Measurements from ENCODE around the gene SAMD5.

SAMD5 gene

DNA sequence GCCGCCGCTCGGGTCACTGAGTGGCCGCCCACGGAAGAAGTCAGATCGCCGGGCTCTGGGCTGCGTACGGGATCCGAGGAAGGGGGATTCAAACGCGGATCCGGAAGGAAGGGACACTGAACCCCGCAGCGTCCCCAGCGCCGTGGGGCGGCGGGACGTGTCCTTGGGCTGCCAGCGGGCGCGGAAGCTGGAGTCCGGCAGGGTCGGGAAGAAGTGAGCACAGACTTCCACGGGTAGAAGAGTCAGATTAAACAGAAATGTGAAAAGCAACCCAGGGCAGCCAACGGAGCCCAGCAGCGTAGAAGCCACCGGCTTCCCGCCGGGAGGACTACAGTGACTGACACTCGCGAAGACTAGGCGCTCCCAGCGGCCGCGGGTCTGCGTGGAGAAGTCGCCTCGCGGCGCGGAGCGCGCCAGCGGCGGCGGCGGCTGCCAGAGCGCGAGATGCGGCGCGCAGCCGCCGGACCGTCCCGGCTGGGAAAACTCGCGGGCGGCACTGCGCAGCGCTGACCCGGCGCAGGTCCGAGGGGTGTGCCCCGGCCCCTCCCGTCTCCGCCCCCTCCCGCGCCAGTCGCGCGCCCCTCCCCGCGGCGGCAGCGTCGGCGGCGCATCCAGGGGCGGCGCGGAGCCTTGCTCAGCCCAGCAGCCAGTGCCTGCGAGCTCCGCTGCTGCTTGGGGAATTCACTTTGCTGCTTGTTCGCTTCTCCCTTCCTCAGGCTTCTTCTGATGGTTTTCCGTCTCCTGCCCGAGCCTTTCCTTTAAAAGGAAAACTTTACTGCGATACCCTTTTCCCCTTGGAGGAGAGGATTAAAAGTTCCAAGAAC is at the start of gene SAMD5:
SAMD5 (plus strand) TSS at position 649 of the 824 bp plus-strand sequence. CDS start 239 bp downstream, outside the sequence.
- DNase-seq (ENCODE audit: insufficient read length, low spot score) (peak; percentile 55), FAIRE-seq (peak; percentile 68)

GRCh38 chr6:147459780-147460179 is 48.7 kb upstream of the SAMD5 start:
- DNase-seq (ENCODE audit: insufficient read length, low spot score) (no peak), FAIRE-seq (no peak)

- FAIRE-seq (no peak), DNase-seq (ENCODE audit: insufficient read length, low spot score) (no peak)
Observed at GRCh38 chr6:147463651-147464050, 44.8 kb upstream of the SAMD5 start.

- FAIRE-seq (no peak), DNase-seq (ENCODE audit: insufficient read length, low spot score) (no peak)
Observed at GRCh38 chr6:147467428-147467827, 41.1 kb upstream of the SAMD5 start.

- no peak for DNase-seq (ENCODE audit: insufficient read length, low spot score)
Observed at GRCh38 chr6:147467886-147468285, 40.6 kb upstream of the SAMD5 start.

DNA sequence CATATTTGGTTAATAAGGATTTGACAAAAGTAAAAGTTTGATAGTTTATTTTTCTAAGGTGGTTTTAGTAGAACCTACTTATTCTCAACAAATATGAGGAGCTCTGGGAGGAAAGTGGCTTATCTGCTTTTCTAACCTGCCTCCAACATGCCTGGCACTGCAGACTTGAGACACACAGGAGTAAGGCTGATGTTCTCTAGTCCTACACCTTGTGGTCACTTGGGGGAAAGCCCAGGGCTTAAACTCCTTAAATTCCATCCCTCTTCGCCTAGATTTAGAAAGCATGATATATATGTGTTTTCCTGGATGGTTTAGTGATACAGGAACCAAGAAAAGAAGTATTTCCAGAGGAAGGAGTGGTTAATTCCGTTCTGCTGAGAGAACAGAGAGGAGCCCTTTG is 39.9 kb upstream of the SAMD5 start:
- FAIRE-seq (no peak), DNase-seq (ENCODE audit: insufficient read length, low spot score) (no peak)

More at GRCh38 chr6:147467886-147468285, 40.6 kb upstream of the SAMD5 start:
- FAIRE-seq, result no peak

DNA sequence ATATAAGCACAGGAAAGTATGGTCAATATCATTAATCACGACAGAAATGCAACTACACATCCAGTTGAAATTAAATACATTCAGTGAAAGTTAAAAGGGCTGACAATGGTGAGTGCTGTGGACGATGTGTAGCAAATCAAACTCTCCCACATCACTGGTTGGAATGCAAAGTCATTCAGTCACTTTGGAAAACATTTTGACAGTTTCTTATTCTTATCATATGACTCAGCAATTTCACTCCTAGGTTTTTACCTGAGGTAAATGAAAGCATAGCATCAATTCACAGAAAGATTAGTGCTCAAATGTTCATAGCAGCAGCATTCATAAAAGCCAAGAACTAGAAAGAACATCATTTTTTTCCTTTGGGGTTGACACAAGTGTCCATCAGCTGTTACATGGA is 28.6 kb upstream of the SAMD5 start:
- DNase-seq (ENCODE audit: insufficient read length, low spot score) (no peak), FAIRE-seq (no peak)

DNA sequence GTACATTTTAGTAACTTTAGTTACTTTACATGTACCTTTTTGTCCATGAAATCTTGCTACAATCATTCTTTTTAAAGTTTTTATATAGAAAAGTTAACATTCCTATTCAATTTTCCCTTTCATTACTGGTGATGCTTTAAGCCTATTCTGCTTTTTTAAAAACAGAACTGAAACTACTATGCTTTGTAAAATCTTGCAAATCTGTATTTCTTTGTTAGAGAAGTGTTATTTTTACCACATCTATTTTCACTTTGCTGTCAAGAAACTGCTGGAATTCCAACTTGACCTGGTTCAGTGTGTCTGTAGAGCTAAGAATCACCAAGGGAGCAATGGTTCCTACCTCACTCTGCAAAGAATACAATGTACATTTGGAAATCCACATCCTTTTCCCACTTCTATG is 21.8 kb upstream of the SAMD5 start:
- DNase-seq (ENCODE audit: insufficient read length, low spot score), result no peak
- no peak for FAIRE-seq

DNA sequence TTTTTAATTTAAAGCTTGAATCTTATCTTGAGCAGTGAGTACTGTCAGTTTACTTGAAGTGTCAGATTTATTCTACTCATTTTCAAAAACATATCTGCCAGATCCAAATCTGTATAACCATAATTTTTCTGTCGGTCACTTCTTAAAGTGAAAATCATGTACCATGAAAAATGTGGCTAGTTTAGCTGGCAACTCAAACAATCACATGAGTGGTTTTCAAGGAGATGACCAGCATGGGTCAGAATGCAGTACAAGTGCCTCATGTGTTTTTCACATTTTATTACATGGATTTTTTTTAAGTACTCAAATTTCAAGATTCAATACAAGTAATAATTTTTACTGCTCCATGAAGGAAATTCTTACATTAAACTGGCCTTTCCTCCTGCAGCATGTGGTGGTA is 11.0 kb upstream of the SAMD5 start:
- FAIRE-seq (no peak), DNase-seq (ENCODE audit: insufficient read length, low spot score) (no peak)

DNA sequence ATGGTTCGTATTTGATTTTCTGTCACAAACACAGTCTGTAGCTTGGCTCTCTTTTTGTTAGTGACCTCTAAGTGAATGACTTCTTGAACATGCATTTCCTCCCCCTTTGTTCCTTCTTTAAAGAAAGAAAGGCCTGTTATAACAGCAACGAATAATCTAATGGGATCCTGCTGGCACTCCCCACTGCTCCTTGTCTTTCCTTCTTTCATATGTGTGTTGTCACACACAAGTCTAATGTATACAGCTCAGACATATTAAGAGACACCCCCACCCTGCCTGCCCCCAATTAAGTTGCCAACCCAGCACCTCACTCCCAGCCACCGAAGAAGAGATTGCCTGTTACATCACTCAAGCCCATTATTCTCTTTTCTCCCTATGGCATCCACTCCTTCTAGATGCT is 4.9 kb upstream of the SAMD5 start:
- no peak for DNase-seq (ENCODE audit: insufficient read length, low spot score)
- FAIRE-seq, result no peak

GRCh38 chr6:147504848-147505247 is 3.6 kb upstream of the SAMD5 start:
- no peak for DNase-seq (ENCODE audit: insufficient read length, low spot score)
- no peak for FAIRE-seq

DNA sequence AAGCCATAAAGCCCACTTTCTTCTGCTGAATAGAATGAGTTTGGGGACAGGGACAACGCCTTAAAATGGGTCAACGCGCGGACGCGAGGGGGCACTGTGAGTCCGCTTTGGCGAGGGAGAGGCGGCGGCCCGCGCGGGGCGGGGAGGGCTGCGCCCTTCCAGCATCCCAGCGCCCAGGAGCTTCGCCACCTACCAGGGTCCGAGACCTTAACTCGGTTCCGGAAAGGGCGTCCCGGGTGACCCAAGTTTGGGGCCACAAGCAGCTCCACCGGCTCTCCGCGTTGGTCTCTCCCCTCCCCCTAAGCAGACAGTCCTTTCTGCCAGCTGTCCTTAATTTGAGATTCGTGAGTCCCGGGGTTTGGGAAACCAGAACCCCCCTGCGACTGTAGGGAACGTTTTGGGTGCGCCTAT is 1.8 kb upstream of the SAMD5 start:
- DNase-seq (ENCODE audit: insufficient read length, low spot score) (peak; percentile 58), FAIRE-seq (peak; percentile 65)

- DNase-seq (ENCODE audit: insufficient read length, low spot score) (no peak), FAIRE-seq (no peak)
Observed at GRCh38 chr6:147507162-147508041, 1.1 kb upstream of the SAMD5 start.

DNA sequence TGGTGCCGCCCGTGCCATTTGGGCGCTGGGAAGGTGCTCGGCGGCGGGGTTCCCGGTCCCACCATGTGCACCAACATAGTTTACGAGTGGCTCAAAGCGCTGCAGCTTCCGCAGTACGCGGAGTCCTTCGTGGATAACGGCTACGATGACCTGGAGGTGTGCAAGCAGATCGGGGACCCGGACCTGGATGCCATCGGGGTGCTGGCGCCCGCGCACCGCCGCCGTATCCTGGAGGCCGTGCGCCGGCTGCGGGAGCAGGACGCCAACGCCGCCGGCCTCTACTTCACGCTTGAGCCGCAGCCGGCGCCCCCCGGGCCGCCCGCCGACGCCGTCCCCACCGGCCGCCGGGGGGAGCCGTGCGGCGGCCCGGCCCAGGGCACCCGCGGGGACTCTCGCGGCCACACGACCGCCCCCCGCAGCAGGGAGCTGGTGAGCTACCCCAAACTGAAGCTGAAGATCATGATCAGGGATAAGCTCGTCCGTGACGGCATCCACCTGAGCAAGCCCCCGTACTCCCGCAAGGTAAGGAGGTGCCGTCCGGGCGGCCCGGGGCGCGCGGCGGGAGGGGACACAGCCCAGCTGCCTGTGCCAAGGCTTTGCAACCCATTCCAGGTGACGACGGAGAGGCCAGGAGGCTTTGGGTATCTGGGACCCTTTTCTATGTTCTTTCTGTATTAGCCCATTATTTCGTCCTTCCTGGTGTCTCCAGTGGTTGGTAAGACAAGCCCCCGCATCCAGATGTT is 547 bp downstream of the SAMD5 start:
- DNase-seq (ENCODE audit: insufficient read length, low spot score) (no peak), FAIRE-seq (peak; percentile 68)

GRCh38 chr6:147509891-147510290 is 1.4 kb downstream of the SAMD5 start:
- FAIRE-seq, result peak; percentile 94
- DNase-seq (ENCODE audit: insufficient read length, low spot score), result no peak

GRCh38 chr6:147510929-147511590 is 2.6 kb downstream of the SAMD5 start:
- FAIRE-seq, result peak; percentile 45
- DNase-seq (ENCODE audit: insufficient read length, low spot score), result no peak

DNA sequence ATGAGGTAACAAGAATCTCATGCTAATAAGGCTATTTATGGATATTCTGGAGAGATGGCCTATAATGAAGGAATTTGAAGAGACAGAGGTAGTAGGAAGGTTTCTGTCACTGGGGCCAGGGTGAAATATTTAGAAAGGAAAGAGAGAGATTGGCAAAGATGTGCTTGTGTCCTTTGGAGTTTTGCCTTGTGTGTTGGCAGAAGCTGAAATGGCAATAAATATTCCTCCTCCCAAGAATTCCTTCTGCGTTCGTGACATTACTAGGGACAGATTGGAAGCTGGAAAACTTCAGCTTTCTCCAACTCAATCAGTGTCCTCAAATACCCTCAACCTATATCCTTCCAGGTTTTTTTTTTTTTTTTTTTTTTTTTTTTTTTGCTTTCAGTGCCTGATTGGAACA is 6.3 kb downstream of the SAMD5 start:
- DNase-seq (ENCODE audit: insufficient read length, low spot score) (no peak), FAIRE-seq (no peak)

DNA sequence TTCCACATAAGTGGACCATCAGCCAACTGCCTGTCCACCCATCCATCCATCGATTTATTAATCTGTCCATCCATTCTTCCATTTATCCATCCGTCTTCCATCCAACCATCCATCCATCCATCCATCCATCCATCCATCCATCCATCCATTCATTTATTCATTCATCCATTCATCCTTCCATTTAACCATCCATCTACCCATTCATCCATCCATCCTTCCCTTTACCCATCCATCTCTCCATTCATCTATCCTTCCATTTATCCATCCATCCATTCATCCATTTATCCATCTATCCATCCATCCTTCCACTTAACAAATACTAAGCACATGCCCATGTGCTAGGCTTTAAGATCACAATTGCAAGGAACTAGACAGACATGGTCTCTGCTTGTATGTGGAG is 6.8 kb downstream of the SAMD5 start:
- FAIRE-seq (no peak), DNase-seq (ENCODE audit: insufficient read length, low spot score) (no peak)

DNA sequence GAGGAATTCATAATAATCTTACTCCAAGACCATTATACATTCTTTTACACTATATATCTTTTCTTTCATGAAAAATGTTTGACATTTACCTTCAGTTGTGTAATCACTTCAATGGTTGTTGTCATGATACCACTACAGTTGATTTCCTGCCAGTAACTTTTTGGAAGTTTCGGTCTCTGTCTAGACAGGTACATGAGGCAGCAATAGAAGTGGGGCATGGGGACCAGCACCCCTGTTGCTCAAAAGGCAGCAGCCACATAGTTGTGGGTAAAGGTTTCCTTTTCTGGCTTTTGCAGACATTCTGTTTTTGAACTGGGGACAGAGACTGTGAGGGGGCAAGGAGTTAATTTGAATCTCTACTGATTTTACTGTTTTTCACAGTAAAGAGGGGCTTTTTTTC is 14.1 kb downstream of the SAMD5 start:
- DNase-seq (ENCODE audit: insufficient read length, low spot score) (no peak), FAIRE-seq (no peak)

DNA sequence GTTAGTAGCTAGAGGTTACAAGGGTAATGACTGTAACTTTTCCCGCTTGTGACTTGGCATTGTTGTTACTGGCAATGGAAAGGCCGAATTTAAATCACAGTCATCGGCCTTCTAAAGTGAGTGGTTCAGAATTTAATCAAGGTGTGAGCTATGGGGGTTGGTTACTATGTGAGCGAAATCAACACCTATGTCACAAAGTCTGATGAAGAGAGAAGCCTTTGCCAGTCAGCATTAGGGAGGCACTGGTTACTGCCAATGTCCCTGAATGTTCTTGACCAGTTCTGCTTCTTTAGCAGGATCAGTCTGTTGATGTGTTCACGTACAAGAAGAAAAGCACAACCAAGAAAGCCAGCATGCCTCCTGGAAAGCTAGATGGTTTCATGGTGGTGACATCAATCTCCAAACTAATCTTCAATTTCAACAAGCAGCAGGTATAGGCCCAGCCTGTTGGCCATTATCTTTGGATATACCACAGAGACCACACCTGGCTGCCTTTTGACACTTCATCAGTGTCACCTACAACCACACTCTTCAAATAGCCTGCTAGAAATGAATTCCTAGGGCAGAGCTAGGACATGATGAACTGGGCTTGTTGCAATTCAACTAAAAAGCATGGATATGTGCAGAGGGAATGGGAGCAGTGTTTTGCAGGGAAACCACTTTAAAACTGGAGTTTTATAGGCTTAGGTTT is 17.2 kb downstream of the SAMD5 start:
- DNase-seq (ENCODE audit: insufficient read length, low spot score) (no peak), FAIRE-seq (no peak)

All from GM19239 (cell line).